Cardiac muscle cell (in vitro differentiated cells and primary cell): ENCODE data around the gene HECW1. TPM values are rescaled to one million over a fixed set of nuclear protein-coding genes. Genes with fewer than 3 reads are reported as not detected.

Experiments
- DNase-seq, 2 donors: peaks; one replicate each; pipeline versions ENCODE4 v3.0.0 to v3.0.0-alpha.2; 2010 to 2017; ENCODE audit warnings: low read depth in 1 of 2, low spot score in 1 of 2
- H3K27ac ChIP-seq: fragments of 200-600 bp; sonication (generic); 2 replicates; pipeline ENCODE4 v1.5.1; 2016
- H3K27me3 ChIP-seq: fragments of 200-600 bp; sonication (generic); 2 replicates; pipeline ENCODE4 v1.6.0; 2016; ENCODE audit warnings: control low read depth
- H3K36me3 ChIP-seq: fragments of 200-600 bp; sonication (generic); 2 replicates; pipeline ENCODE4 v1.5.1; 2016; ENCODE audit warnings: control low read depth
- H3K4me1 ChIP-seq: fragments of 200-600 bp; sonication (generic); 2 replicates; pipeline ENCODE4 v1.8.1; 2017; ENCODE audit warnings: low read depth, mild to moderate bottlenecking, mixed run types
- H3K4me3 ChIP-seq: fragments of 200-600 bp; sonication (generic); 2 replicates; pipeline ENCODE4 v1.5.1; 2016; ENCODE audit warnings: mild to moderate bottlenecking
- H3K9me3 ChIP-seq: fragments of 200-600 bp; sonication (generic); 2 replicates; pipeline ENCODE4 v1.5.1; 2017; ENCODE audit warnings: low read depth, mild to moderate bottlenecking, control low read depth
- CTCF ChIP-seq: IDR thresholded peaks from 2 replicates; pipeline ENCODE4 v1.5.1; 2012; ENCODE audit warnings: low read depth, mild to moderate bottlenecking, low read length
- polyA plus RNA-seq: library from polyadenylated mRNA; unstranded; fragments of >200 nt; fragmentation: Nextera tagmentation; extraction: Ambion mirVana; gene quantifications from 2 replicates; pipeline ENCODE4 v1.2.1, GENCODE V29; 2016
- total RNA-seq: library from RNA; depleted of rRNA; stranded (reverse); fragments of >200 nt; gene quantifications from 2 replicates; pipeline ENCODE4 v1.2.3, GENCODE V29; 2016

HECW1 gene
- total and polyA plus RNA-seq, 2 experiments from 2014 or later: 0.06 to 0.13 TPM

DNA sequence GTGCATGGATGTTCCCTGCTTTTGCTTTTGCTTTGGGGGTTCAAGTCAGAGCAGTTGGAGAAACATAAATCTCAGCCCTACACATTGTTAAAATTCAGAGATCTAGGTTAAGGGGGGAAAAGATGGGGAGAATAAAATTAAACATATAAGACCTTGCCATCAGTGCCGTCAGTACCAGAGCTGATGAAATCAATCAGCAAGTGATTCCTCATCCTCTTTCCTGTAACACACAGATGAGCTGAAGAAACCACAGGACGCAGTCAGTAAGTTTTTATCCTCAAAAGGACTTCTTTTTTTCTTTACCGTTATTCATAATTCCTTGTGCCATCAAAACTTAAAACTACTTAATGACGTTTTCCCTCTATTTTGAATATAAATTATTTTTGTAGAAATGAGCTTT lies 5.9 kb downstream of the HECW1 start:
- Histone ChIP-seq H3K9me3 (no peaks in the 10 kb centered on the region), H3K4me1 (no peaks in the 10 kb centered on the region), H3K36me3 (no peaks in the 10 kb centered on the region), H3K4me3 (no peak overlapping the region), H3K27ac (no peak overlapping the region), H3K27me3 (peaks cover 70% of the 10 kb centered on the region)
- TF ChIP-seq CTCF: no peak
- DNase-seq: no peak

DNA sequence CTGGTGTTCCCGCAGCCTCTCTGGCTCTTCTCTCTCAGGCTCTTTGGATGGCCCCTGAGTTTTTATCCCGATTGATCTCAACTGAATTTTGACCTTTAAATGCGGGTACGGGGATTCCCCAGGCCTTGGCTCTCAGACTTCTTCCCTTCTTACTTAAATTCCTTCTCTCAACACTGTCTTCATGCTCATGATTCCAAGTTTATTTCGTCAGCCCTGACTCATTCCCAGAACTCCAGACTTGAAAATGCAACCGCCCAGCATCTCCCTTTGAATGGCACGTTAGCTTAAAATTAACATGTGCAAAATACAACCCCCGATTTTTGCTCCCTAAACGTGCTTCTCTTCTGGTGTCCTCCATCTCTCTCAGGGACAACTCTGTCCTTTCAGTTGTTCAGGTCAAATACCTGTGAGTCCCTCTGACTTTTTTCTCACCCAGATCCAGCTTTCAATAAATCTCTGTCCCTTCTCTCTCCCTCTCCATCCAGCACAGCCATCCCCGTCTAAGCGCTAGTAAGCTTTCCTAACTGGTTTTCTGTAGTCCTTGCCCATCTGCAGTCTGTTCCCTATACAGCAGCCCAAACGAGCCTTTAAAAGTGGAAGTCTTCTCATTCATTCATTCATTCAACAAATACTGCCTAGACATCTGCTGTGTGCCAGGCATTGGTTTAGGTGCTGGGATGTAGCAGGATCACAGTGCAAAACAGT lies 7.1 kb downstream of the HECW1 start:
- peak in 1 of 2 donors; percentile 79 for DNase-seq
- no peak for TF ChIP-seq CTCF

GRCh38 chr7:43121973-43122372 lies 9.5 kb downstream of the HECW1 start:
- no peak for TF ChIP-seq CTCF
- H3K27ac ChIP-seq: no peak overlapping the region
- no peak overlapping the region for H3K4me3 ChIP-seq
- no peak for DNase-seq
- peaks cover 34% of the 10 kb centered on the region for H3K27me3 ChIP-seq
- no peaks in the 10 kb centered on the region for H3K36me3 ChIP-seq
- no peaks in the 10 kb centered on the region for H3K4me1 ChIP-seq
- H3K9me3 ChIP-seq: no peaks in the 10 kb centered on the region

More for the DNA sequence above, 7.1 kb downstream of the HECW1 start:
- peaks cover 58% of the 10 kb centered on the region for H3K27me3 ChIP-seq
- H3K27ac ChIP-seq: no peak overlapping the region
- no peaks in the 10 kb centered on the region for H3K9me3 ChIP-seq
- no peaks in the 10 kb centered on the region for H3K4me1 ChIP-seq
- no peak overlapping the region for H3K4me3 ChIP-seq
- H3K36me3 ChIP-seq: no peaks in the 10 kb centered on the region

DNA sequence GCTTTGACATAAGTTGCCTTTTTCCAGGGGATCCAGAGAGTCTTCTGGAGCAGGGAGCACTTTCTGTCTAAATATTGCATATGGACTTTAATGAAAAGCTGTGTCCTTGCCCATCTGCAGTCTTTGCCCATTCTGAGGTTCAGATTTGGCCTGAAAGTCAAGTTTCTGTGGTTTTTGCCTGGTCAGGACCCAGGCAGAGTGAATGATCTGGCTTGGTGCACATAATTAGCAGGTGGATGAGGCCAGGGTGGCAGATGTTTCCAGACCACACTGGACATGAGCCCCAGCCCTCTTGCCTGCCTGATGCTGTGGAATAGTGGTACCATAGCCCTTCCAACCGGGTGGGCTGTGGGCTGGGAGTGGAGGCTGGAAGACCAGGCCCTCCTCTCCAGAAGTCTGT lies 11.0 kb downstream of the HECW1 start:
- Histone ChIP-seq H3K9me3 (no peaks in the 10 kb centered on the region), H3K27me3 (peaks cover 19% of the 10 kb centered on the region), H3K4me1 (no peaks in the 10 kb centered on the region), H3K27ac (no peak overlapping the region), H3K4me3 (no peak overlapping the region), H3K36me3 (no peaks in the 10 kb centered on the region)
- TF ChIP-seq CTCF: no peak
- DNase-seq: no peak

DNA sequence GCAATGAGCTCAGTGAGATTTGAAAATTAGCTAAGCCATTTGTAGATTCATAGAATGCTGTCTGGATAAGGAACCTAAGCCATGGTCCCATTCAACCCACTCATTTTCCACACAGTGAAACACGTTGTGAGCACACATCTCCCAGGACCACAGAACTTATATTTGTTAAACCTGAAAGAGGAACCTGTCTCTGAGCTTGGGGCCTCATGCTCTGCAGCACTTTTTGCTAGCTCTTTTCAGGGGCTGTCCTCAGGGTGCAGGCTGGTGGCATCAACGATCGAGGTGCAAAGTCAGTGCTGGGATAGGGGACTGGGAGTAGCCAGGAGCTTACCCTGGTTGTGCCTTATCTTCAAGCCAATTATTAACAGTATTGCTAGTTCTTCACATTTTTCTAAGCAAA lies 11.9 kb downstream of the HECW1 start:
- peaks cover 10% of the 10 kb centered on the region for H3K27me3 ChIP-seq
- H3K4me1 ChIP-seq: no peaks in the 10 kb centered on the region
- no peaks in the 10 kb centered on the region for H3K9me3 ChIP-seq
- no peak overlapping the region for H3K27ac ChIP-seq
- no peak overlapping the region for H3K4me3 ChIP-seq
- H3K36me3 ChIP-seq: no peaks in the 10 kb centered on the region
- no peak for DNase-seq
- TF ChIP-seq CTCF: no peak
